Smooth muscle cell (in vitro differentiated cells): ENCODE results near the gene ALDH9A1. TPM values are rescaled to one million over a fixed set of nuclear protein-coding genes. Genes with fewer than 3 reads are reported as not detected.
"Not testable (repeated sequence)": the region's sequence is repeated elsewhere in the genome, so short reads cannot be mapped to it uniquely, and the experiment has no call there.

Experiments
- DNase-seq: peaks from one replicate; lab custom pipeline; 2025; ENCODE audit not compliant: unreplicated experiment; lab: John Stamatoyannopoulos, UW
- H2AFZ ChIP-seq: fragments of 200-600 bp; sonication (generic); 2 replicates; pipeline ENCODE4 v1.6.0; 2016; ENCODE audit warnings: antibody characterized with exemption, low read depth, mild to moderate bottlenecking
- H3F3A ChIP-seq: fragments of 200-600 bp; sonication (generic); 2 replicates; pipeline ENCODE4 v1.6.0; 2017; ENCODE audit warnings: antibody characterized with exemption, low read depth
- H3K27ac ChIP-seq: fragments of 200-600 bp; sonication (generic); 2 replicates; pipeline ENCODE4 v1.5.1; 2016; ENCODE audit warnings: low read depth, mild to moderate bottlenecking
- H3K27me3 ChIP-seq: fragments of 200-600 bp; sonication (generic); 2 replicates; pipeline ENCODE4 v1.6.1; 2016; ENCODE audit warnings: low read depth, mild to moderate bottlenecking
- H3K36me3 ChIP-seq: fragments of 200-600 bp; sonication (generic); 2 replicates; pipeline ENCODE4 v1.5.1; 2016; ENCODE audit warnings: low read depth
- H3K4me1 ChIP-seq: fragments of 200-600 bp; sonication (generic); 2 replicates; pipeline ENCODE4 v1.5.1; 2016; ENCODE audit warnings: low read depth
- H3K4me2 ChIP-seq: fragments of 200-600 bp; sonication (generic); 2 replicates; pipeline ENCODE4 v1.6.0; 2016; ENCODE audit warnings: mild to moderate bottlenecking
- H3K4me3 ChIP-seq: fragments of 200-600 bp; sonication (generic); 2 replicates; pipeline ENCODE4 v1.5.1; 2016; ENCODE audit warnings: mild to moderate bottlenecking
- H3K79me2 ChIP-seq: fragments of 200-600 bp; sonication (generic); 2 replicates; pipeline ENCODE4 v1.6.0; 2016; ENCODE audit warnings: low read depth, mild to moderate bottlenecking
- H3K9ac ChIP-seq: fragments of 200-600 bp; sonication (generic); 2 replicates; pipeline ENCODE4 v1.6.0; 2016; ENCODE audit warnings: low read depth
- H3K9me3 ChIP-seq: fragments of 200-600 bp; sonication (generic); replicated peaks from 2 replicates; pipeline ENCODE4 v1.5.1; 2016; ENCODE audit warnings: low read depth
- H4K20me1 ChIP-seq: fragments of 200-600 bp; sonication (generic); 2 replicates; pipeline ENCODE4 v1.6.0; 2016; ENCODE audit warnings: low read depth
- WGBS: methylation state at CpG from one replicate; pipeline ENCODE4 v1.1.7; 2016; ENCODE audit warnings: low lambda C conversion rate; 5-methylcytosine and 5-hydroxymethylcytosine counted together
- polyA plus RNA-seq: library from polyadenylated mRNA; unstranded; fragments of >200 nt; fragmentation: Nextera tagmentation; extraction: Ambion mirVana; gene quantifications from 2 replicates; pipeline ENCODE4 v1.2.1, GENCODE V29; 2016
- total RNA-seq: library from RNA; depleted of rRNA; stranded (reverse); fragments of >200 nt; gene quantifications from 2 replicates; pipeline ENCODE4 v1.2.3, GENCODE V29; 2014
- TF ChIP-seq, protein P1 (sequence below): fragments of 200-600 bp; sonication (generic); IDR thresholded peaks from 2 replicates; pipeline ENCODE4 v1.5.1; 2017; ENCODE audit warnings: borderline replicate concordance, mild to moderate bottlenecking, antibody characterized with exemption; ENCODE audit not compliant: insufficient read depth, poor library complexity, severe bottlenecking

Gene ALDH9A1
- total and polyA plus RNA-seq, 2 experiments from 2014 or later, result 31.5 to 76.8 TPM

DNA sequence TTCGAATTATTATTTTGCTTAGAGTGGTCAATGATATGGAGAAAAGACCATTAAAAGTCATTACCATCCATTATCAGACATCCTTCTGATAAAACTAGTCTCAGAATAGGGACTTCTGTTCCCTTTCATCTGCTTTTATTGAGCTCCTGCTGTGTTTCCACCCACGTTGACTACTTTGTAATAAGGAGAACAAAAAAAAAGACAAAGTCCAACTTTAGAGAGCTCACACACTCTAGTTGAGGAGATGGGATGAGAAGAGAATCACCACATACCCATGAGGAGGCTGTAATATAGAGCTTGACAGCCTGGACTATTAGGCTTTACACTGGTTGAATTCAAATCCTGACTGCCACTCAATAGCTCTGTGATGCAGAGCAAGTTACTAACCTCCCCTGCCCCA lies 27.8 kb upstream of the ALDH9A1 start:
- DNase-seq, result no peak
- Histone ChIP-seq H3K36me3 (peaks cover 12% of the 10 kb centered on the region), H3K4me2 (no peak overlapping the region), H3K4me3 (no peak overlapping the region), H3F3A (no peaks in the 10 kb centered on the region), H3K4me1 (no peaks in the 10 kb centered on the region), H3K9ac (no peak overlapping the region), H4K20me1 (no peaks in the 10 kb centered on the region), H3K9me3 (no peaks in the 10 kb centered on the region), H3K27me3 (no peaks in the 10 kb centered on the region), H3K79me2 (no peaks in the 10 kb centered on the region), H2AFZ (no peak overlapping the region), H3K27ac (no peak overlapping the region)
- WGBS, result 89% methylated on average over 2 of the region's 2 CpGs
- TF ChIP-seq, protein P1, sequence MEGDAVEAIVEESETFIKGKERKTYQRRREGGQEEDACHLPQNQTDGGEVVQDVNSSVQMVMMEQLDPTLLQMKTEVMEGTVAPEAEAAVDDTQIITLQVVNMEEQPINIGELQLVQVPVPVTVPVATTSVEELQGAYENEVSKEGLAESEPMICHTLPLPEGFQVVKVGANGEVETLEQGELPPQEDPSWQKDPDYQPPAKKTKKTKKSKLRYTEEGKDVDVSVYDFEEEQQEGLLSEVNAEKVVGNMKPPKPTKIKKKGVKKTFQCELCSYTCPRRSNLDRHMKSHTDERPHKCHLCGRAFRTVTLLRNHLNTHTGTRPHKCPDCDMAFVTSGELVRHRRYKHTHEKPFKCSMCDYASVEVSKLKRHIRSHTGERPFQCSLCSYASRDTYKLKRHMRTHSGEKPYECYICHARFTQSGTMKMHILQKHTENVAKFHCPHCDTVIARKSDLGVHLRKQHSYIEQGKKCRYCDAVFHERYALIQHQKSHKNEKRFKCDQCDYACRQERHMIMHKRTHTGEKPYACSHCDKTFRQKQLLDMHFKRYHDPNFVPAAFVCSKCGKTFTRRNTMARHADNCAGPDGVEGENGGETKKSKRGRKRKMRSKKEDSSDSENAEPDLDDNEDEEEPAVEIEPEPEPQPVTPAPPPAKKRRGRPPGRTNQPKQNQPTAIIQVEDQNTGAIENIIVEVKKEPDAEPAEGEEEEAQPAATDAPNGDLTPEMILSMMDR, result no peak

GRCh38 chr1:165717918-165718515 lies 19.7 kb upstream of the ALDH9A1 start:
- Histone ChIP-seq H3F3A (no peaks in the 10 kb centered on the region), H3K4me1 (no peaks in the 10 kb centered on the region), H3K36me3 (no peaks in the 10 kb centered on the region), H3K27me3 (no peaks in the 10 kb centered on the region), H3K9me3 (no peaks in the 10 kb centered on the region), H3K9ac (no peak overlapping the region), H3K79me2 (no peaks in the 10 kb centered on the region), H3K4me3 (no peak overlapping the region), H2AFZ (no peak overlapping the region), H3K27ac (no peak overlapping the region), H4K20me1 (no peaks in the 10 kb centered on the region), H3K4me2 (no peak overlapping the region)
- no peak for DNase-seq
- TF ChIP-seq, protein P1, result peak; percentile 69
- 21% methylated on average over 4 of the region's 4 CpGs for WGBS

DNA sequence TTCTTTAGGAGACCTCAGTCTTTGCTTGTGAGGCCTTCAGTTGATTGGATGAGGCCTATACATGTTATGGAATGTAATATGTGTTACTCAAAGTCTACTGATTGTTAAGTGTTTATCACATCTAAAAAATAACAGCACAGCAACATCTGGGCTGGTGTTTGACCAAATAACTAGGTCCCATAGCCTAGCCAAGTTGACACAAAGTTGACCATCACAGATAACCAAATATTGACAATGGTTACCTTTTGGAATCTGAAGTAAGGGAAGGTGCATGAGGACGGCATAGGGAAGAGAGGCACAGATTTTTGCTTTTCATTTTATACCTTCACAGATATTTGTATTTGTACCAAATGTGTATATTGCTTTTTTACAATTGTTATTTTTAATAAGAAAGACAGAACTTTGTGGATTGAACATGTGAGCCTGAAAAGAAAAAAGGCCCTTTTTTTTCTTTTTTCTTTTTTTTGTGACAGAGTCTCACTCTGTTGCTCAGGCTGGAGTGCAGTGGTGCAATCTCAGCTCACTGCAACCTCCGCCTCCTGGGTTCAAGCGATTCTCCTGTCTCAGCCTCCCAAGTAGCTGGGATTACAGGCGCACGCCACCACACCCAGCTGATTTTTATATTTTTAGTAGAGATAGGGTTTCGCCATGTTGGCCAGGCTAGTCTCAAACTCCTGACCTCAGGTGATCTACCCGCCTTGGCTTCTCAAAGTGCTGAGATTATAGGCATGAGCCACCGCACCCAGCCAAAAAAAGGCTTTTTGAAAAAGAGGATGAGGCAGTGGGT lies 18.1 kb upstream of the ALDH9A1 start:
- H3K27ac ChIP-seq, H3K4me2 ChIP-seq, H3K9ac ChIP-seq, H3K4me3 ChIP-seq, H4K20me1 ChIP-seq, H2AFZ ChIP-seq, H3K79me2 ChIP-seq, H3K9me3 ChIP-seq, DNase-seq, H3K27me3 ChIP-seq, H3K4me1 ChIP-seq, H3F3A ChIP-seq, H3K36me3 ChIP-seq: not testable (repeated sequence)
- WGBS, result 96% methylated on average over 8 of the region's 8 CpGs

- no peak overlapping the region for H3K27ac ChIP-seq
- H3K4me3 ChIP-seq, result no peak overlapping the region
- DNase-seq, result no peak
- H3K79me2 ChIP-seq, result no peaks in the 10 kb centered on the region
- 93% methylated on average over 5 of the region's 5 CpGs for whole genome bisulfite sequencing
- no peaks in the 10 kb centered on the region for H3K9me3 ChIP-seq
- no peaks in the 10 kb centered on the region for H4K20me1 ChIP-seq
- H3F3A ChIP-seq, result no peaks in the 10 kb centered on the region
- no peaks in the 10 kb centered on the region for H3K4me1 ChIP-seq
- H3K9ac ChIP-seq, result no peak overlapping the region
- H2AFZ ChIP-seq, result no peak overlapping the region
- H3K4me2 ChIP-seq, result no peak overlapping the region
- no peaks in the 10 kb centered on the region for H3K36me3 ChIP-seq
- TF ChIP-seq, protein P1, result no peak
- H3K27me3 ChIP-seq, result peaks cover 8% of the 10 kb centered on the region
Measured at GRCh38 chr1:165712764-165713163, 14.4 kb upstream of the ALDH9A1 start.
